Mesendoderm (in vitro differentiated cells): ENCODE measurements around the gene FIGN.

ENCODE experiments used
- DNase-seq: peaks from one replicate; pipeline ENCODE4 v3.0.0; 2013
- H2AK5ac ChIP-seq: 2 replicates; pipeline ENCODE4 v1.6.1; 2013; ENCODE audit warnings: low read length, inconsistent platforms
- H2BK120ac ChIP-seq: 2 replicates; pipeline ENCODE4 v1.6.1; 2013; ENCODE audit warnings: low read depth, mild to moderate bottlenecking, low read length, moderate library complexity, mixed read lengths
- H2BK15ac ChIP-seq: replicated peaks from 2 replicates; pipeline ENCODE4 v1.6.1; 2013; ENCODE audit warnings: low read depth, mild to moderate bottlenecking, moderate library complexity
- H2BK5ac ChIP-seq: 2 replicates; pipeline ENCODE4 v1.6.1; 2013; ENCODE audit warnings: low read length, inconsistent platforms
- H3K18ac ChIP-seq: 2 replicates; pipeline ENCODE4 v1.6.1; 2013; ENCODE audit warnings: mild to moderate bottlenecking, low read length, mixed read lengths
- H3K23ac ChIP-seq: one replicate; pipeline ENCODE4 v1.6.1; 2013; ENCODE audit warnings: low read length
- H3K27ac ChIP-seq: 2 replicates; pipeline ENCODE4 v1.5.1; 2013; ENCODE audit warnings: low read depth, mild to moderate bottlenecking, inconsistent platforms, low read length, moderate library complexity
- H3K27me3 ChIP-seq: 2 replicates; pipeline ENCODE4 v1.6.1; 2013; ENCODE audit warnings: low read length, control low read depth, mild to moderate bottlenecking, inconsistent platforms; ENCODE audit not compliant: insufficient read depth, poor library complexity
- H3K36me3 ChIP-seq: 2 replicates; pipeline ENCODE4 v1.6.1; 2013; ENCODE audit warnings: low read length, inconsistent platforms; ENCODE audit not compliant: control insufficient read depth, insufficient read depth
- H3K4ac ChIP-seq: one replicate; pipeline ENCODE4 v1.6.1; 2013; ENCODE audit warnings: low read depth, mild to moderate bottlenecking, low read length, moderate library complexity
- H3K4me1 ChIP-seq: 2 replicates; pipeline ENCODE4 v1.6.1; 2013; ENCODE audit warnings: low read depth, low read length, inconsistent platforms; ENCODE audit not compliant: control insufficient read depth
- H3K4me2 ChIP-seq: 2 replicates; pipeline ENCODE4 v1.6.1; 2013; ENCODE audit warnings: low read length
- H3K4me3 ChIP-seq: 2 replicates; pipeline ENCODE4 v1.5.1; 2013; ENCODE audit warnings: mild to moderate bottlenecking, low read length
- H3K56ac ChIP-seq: one replicate; pipeline ENCODE4 v1.6.1; 2013; ENCODE audit warnings: low read length
- H3K79me1 ChIP-seq: 2 replicates; pipeline ENCODE4 v1.6.1; 2013; ENCODE audit warnings: low read length, inconsistent platforms
- H3K79me2 ChIP-seq: 2 replicates; pipeline ENCODE4 v1.6.1; 2013; ENCODE audit warnings: mild to moderate bottlenecking, low read length; ENCODE audit not compliant: control insufficient read depth, insufficient read depth
- H3K9ac ChIP-seq: 2 replicates; pipeline ENCODE4 v1.6.1; 2013; ENCODE audit warnings: low read length, inconsistent platforms
- H4K5ac ChIP-seq: one replicate; pipeline ENCODE4 v1.6.1; 2013; ENCODE audit warnings: low read length
- H4K8ac ChIP-seq: one replicate; pipeline ENCODE4 v1.6.1; 2013; ENCODE audit warnings: low read depth, mild to moderate bottlenecking, control low read depth, low read length, moderate library complexity
- WGBS: extraction: QIAGEN DNeasy Blood & Tissue Kit; methylation state at CpG from one replicate; pipeline ENCODE4 v1.1.7; 2013; ENCODE audit warnings: low lambda C conversion rate, missing lambda C conversion rate; ENCODE audit not compliant: insufficient coverage; ENCODE audit errors: extremely low coverage; 5-methylcytosine and 5-hydroxymethylcytosine counted together

Gene FIGN

GRCh38 chr2:163701399-163702195 is 34.2 kb downstream of the FIGN start:
- Histone ChIP-seq H3K4me2 (no peak overlapping the region), H4K5ac (no peak overlapping the region), H3K9ac (no peak overlapping the region), H3K56ac (no peak overlapping the region), H4K8ac (no peak overlapping the region), H3K79me2 (peaks cover 3% of the 10 kb centered on the region), H2BK5ac (no peak overlapping the region), H2AK5ac (no peak overlapping the region), H3K23ac (no peak overlapping the region), H2BK15ac (no peak overlapping the region), H3K36me3 (no peaks in the 10 kb centered on the region), H2BK120ac (no peak overlapping the region), H3K79me1 (peaks cover 5% of the 10 kb centered on the region), H3K27me3 (no peaks in the 10 kb centered on the region), H3K4ac (no peak overlapping the region), H3K4me1 (peaks cover 10% of the 10 kb centered on the region), H3K4me3 (no peak overlapping the region), H3K27ac (no peak overlapping the region), H3K18ac (no peak overlapping the region)
- DNase-seq = no peak
- no CpG with 5 or more reads among the region's 7 CpGs for WGBS

- Histone ChIP-seq H2AK5ac (no peak overlapping the region), H2BK15ac (no peak overlapping the region), H3K27ac (no peak overlapping the region), H3K27me3 (no peaks in the 10 kb centered on the region), H2BK5ac (no peak overlapping the region), H3K79me1 (peaks cover 9% of the 10 kb centered on the region), H3K9ac (no peak overlapping the region), H3K4me3 (no peak overlapping the region), H3K56ac (no peak overlapping the region), H3K79me2 (peaks cover 5% of the 10 kb centered on the region), H3K4me1 (peaks cover 10% of the 10 kb centered on the region), H2BK120ac (no peak overlapping the region), H3K18ac (no peak overlapping the region), H3K4me2 (no peak overlapping the region), H3K4ac (no peak overlapping the region), H3K36me3 (no peaks in the 10 kb centered on the region), H4K8ac (no peak overlapping the region), H3K23ac (no peak overlapping the region), H4K5ac (no peak overlapping the region)
- DNase-seq = peak; percentile 93
- WGBS = no CpG with 5 or more reads among the region's 1 CpG
Measured at GRCh38 chr2:163698857-163699256, 37.0 kb downstream of the FIGN start.

- H3K23ac ChIP-seq = no peak overlapping the region
- H2BK120ac ChIP-seq = no peak overlapping the region
- H3K36me3 ChIP-seq = no peaks in the 10 kb centered on the region
- H3K27ac ChIP-seq = peak overlapping the region; percentile 42
- no CpG with 5 or more reads among the region's 5 CpGs for WGBS
- no peak overlapping the region for H4K5ac ChIP-seq
- H2BK15ac ChIP-seq = no peak overlapping the region
- peaks cover 9% of the 10 kb centered on the region for H3K79me1 ChIP-seq
- no peak overlapping the region for H4K8ac ChIP-seq
- H3K4ac ChIP-seq = peak overlapping the region; percentile 2
- H3K4me2 ChIP-seq = no peak overlapping the region
- H3K18ac ChIP-seq = peak overlapping the region; percentile 71
- H3K56ac ChIP-seq = no peak overlapping the region
- peaks cover 5% of the 10 kb centered on the region for H3K79me2 ChIP-seq
- peaks cover 10% of the 10 kb centered on the region for H3K4me1 ChIP-seq
- H3K4me3 ChIP-seq = no peak overlapping the region
- H2AK5ac ChIP-seq = no peak overlapping the region
- peak; percentile 78 for DNase-seq
- H3K27me3 ChIP-seq = no peaks in the 10 kb centered on the region
- H3K9ac ChIP-seq = no peak overlapping the region
- H2BK5ac ChIP-seq = no peak overlapping the region
Measured at GRCh38 chr2:163697846-163698637, 37.8 kb downstream of the FIGN start.

GRCh38 chr2:163697429-163697828 is 38.4 kb downstream of the FIGN start:
- no peak overlapping the region for H4K8ac ChIP-seq
- H3K23ac ChIP-seq = no peak overlapping the region
- H3K18ac ChIP-seq = no peak overlapping the region
- no peak overlapping the region for H2AK5ac ChIP-seq
- H3K27me3 ChIP-seq = no peaks in the 10 kb centered on the region
- no peak overlapping the region for H3K4ac ChIP-seq
- H3K36me3 ChIP-seq = no peaks in the 10 kb centered on the region
- peaks cover 10% of the 10 kb centered on the region for H3K4me1 ChIP-seq
- peaks cover 9% of the 10 kb centered on the region for H3K79me1 ChIP-seq
- peak; percentile 54 for DNase-seq
- H3K79me2 ChIP-seq = peaks cover 5% of the 10 kb centered on the region
- H4K5ac ChIP-seq = no peak overlapping the region
- H3K4me2 ChIP-seq = no peak overlapping the region
- H3K56ac ChIP-seq = no peak overlapping the region
- H2BK5ac ChIP-seq = no peak overlapping the region
- H3K9ac ChIP-seq = no peak overlapping the region
- no peak overlapping the region for H3K4me3 ChIP-seq
- no peak overlapping the region for H3K27ac ChIP-seq
- no peak overlapping the region for H2BK15ac ChIP-seq
- H2BK120ac ChIP-seq = no peak overlapping the region
- WGBS = no CpG with 5 or more reads among the region's 3 CpGs

- H3K4ac ChIP-seq = no peak overlapping the region
- no peak overlapping the region for H2AK5ac ChIP-seq
- no peaks in the 10 kb centered on the region for H3K27me3 ChIP-seq
- peaks cover 7% of the 10 kb centered on the region for H3K4me1 ChIP-seq
- no peak overlapping the region for H3K9ac ChIP-seq
- DNase-seq = no peak
- H4K5ac ChIP-seq = no peak overlapping the region
- H3K79me2 ChIP-seq = peaks cover 4% of the 10 kb centered on the region
- no peak overlapping the region for H2BK15ac ChIP-seq
- H3K23ac ChIP-seq = no peak overlapping the region
- no peak overlapping the region for H3K18ac ChIP-seq
- no peak overlapping the region for H4K8ac ChIP-seq
- no peak overlapping the region for H3K56ac ChIP-seq
- no peaks in the 10 kb centered on the region for H3K36me3 ChIP-seq
- no peak overlapping the region for H2BK120ac ChIP-seq
- no peak overlapping the region for H2BK5ac ChIP-seq
- H3K79me1 ChIP-seq = peaks cover 6% of the 10 kb centered on the region
- WGBS = no CpG with 5 or more reads among the region's 2 CpGs
- H3K4me2 ChIP-seq = no peak overlapping the region
- H3K27ac ChIP-seq = no peak overlapping the region
- H3K4me3 ChIP-seq = no peak overlapping the region
Measured at GRCh38 chr2:163693484-163693883, 42.3 kb downstream of the FIGN start.
